RWPE1 (cell line): ENCODE results near the gene BID.

Experiments
- CTCF ChIA-PET: fragments of 350-600 bp; sonication (Branson Sonifier 250); formaldehyde crosslinking; extraction: SDS; loops from one replicate; lab custom pipeline; 2021; lab: Yijun Ruan, JAX
- POLR2A ChIA-PET: fragments of 400-600 bp; formaldehyde crosslinking; extraction: SDS; loops from one replicate; lab custom pipeline; 2020; ENCODE audit warnings: antibody characterized with exemption; ENCODE audit not compliant: low non-redundant PET; lab: Yijun Ruan, JAX
- DNase-seq: peaks from one replicate; pipeline ENCODE4 v3.0.0; 2012; ENCODE audit warnings: low spot score
- H3K27ac ChIP-seq: fragments of 450-650 bp; 2 replicates; pipeline ENCODE4 v1.5.1; 2017
- TF ChIP-seq, protein P1 (sequence below): fragments of 450-650 bp; conservative IDR thresholded peaks from 2 replicates; pipeline ENCODE4 v1.5.1; 2017; ENCODE audit warnings: low read depth, mild to moderate bottlenecking

BID gene

DNA sequence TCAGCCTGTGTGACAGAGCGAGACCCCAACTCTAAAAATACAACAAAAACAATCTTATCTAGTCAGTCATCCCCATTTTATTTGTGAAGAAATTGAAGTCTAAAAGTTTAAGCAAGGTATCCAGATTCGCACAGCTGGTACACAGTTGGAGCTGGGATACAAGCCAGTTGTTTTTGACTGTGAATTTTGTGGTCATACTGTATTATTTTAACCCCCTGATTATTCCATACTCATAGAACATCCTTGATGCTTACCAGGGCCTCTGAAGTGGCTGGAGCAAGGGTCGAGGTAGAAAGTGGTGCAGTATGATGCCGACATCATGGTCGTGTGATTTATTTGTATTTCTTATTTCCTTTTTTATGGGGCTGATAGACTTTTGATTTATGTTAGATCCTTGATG lies 50.0 kb downstream of the BID start:
- no peak for DNase-seq
- ChIA-PET CTCF (no interaction called here), POLR2A (no interaction called here)
- H3K27ac ChIP-seq, result no peak overlapping the region
- TF ChIP-seq, protein P1, sequence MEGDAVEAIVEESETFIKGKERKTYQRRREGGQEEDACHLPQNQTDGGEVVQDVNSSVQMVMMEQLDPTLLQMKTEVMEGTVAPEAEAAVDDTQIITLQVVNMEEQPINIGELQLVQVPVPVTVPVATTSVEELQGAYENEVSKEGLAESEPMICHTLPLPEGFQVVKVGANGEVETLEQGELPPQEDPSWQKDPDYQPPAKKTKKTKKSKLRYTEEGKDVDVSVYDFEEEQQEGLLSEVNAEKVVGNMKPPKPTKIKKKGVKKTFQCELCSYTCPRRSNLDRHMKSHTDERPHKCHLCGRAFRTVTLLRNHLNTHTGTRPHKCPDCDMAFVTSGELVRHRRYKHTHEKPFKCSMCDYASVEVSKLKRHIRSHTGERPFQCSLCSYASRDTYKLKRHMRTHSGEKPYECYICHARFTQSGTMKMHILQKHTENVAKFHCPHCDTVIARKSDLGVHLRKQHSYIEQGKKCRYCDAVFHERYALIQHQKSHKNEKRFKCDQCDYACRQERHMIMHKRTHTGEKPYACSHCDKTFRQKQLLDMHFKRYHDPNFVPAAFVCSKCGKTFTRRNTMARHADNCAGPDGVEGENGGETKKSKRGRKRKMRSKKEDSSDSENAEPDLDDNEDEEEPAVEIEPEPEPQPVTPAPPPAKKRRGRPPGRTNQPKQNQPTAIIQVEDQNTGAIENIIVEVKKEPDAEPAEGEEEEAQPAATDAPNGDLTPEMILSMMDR, result no peak

DNA sequence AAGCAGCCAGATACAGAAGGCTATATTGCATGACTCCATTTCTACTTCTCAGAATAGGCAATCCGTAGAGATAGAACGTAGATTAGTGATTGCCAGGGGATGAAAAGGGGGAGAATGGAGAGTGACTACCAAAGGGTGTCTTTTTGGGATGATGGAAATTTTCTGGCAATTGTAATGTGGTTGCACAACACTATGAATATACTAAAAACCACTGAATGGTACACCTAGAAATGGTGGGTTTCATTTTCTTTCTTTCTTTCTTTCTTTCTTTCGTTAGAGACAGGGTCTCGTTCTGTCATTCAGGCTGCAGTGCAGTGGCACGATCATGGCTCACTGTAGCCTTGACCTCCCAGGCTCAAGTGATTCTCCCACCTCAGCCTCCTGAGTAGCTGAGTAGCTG lies 54.4 kb downstream of the BID start:
- ChIA-PET POLR2A (no interaction called here), CTCF (no interaction called here)
- DNase-seq, result no peak
- TF ChIP-seq, protein P1, result no peak
- H3K27ac ChIP-seq, result no peak overlapping the region

DNA sequence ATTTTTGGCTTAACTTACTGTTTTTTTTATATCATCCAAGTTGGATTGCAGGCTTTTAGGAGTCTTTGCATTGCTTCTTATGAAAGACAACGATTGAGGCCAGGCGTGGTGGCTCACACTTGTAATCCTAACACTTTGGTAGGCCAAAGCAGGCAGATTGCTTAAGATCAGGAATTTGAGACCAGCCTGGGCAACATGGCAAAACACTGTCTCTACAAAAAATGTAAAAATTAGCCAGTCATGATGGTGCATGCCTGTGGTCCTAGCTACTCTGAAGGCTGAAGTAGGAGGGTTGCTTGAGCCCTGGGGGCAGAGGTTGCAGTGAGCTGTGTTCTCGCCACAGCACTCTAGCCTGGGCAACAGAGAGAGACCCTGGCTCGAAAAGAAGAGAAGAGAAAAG lies 56.6 kb downstream of the BID start:
- no peak for DNase-seq

DNA sequence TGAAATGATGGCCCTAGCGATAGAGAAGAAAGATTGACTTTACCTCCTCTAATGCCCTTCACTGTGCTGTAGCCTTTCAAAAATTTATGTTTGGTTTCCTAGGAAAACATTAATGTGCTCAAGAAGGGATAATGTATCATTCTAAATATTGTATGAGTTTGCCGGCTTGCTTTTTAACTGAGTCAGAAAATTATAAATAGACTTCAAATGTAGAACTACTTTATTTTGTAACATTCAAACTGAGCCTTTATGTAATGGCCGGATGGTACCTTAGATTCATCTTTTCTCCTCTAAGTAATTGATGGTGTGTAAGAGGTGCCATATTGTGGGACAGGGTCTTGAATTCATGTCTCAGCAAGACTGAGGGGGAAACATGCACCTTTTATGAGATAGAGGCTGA lies 57.7 kb downstream of the BID start:
- ChIA-PET POLR2A (no interaction called here), CTCF (no interaction called here)
- H3K27ac ChIP-seq, result no peak overlapping the region
- DNase-seq, result no peak
- TF ChIP-seq, protein P1, result no peak

More for the DNA sequence above, 56.6 kb downstream of the BID start:
- 0 out of 2 replicates have a peak overlapping the region, but pooled peaks have one; percentile 36 for H3K27ac ChIP-seq
- TF ChIP-seq, protein P1, result no peak
- POLR2A ChIA-PET, result no interaction called here
- CTCF ChIA-PET, result no interaction called here

DNA sequence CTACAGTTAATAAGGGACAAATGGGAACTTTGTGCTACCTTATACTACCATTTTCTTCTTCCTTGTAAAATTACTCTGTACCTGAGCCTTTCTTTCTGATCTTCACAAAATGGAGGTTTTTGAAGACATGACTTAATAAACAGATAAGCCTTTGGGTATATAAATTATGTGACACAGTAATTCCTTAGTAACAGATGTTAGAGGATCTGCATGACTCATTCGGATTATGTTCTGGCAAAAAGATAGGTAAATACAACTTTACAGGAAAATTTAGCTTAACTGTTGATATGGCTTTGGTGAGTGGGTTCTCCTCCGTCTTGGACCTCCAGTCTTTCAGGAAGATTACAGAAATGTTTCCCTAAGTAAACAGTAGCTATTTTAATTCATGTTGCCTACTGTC lies 61.8 kb downstream of the BID start:
- ChIA-PET CTCF (no interaction called here), POLR2A (no interaction called here)
- no peak for DNase-seq
- TF ChIP-seq, protein P1, result no peak
- no peak overlapping the region for H3K27ac ChIP-seq

DNA sequence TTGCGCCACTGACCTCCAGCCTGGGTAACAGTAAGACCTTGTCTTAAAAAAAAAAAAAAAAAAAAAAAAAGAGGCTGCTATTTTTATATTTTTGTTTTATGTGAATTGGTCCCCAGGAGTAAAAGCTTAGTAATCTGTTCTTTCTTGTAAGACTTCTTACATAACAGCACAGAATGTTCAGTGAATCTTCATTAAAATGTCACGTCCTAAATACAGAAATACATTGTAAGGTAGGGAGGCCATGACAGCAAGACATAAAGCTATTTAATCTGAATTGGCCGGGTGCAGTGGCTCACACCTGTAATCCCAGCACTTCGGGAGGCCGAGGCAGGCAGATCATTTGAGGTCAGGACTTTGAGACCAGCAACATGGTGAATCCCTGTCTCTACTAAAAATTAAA lies 64.2 kb downstream of the BID start:
- no peak for DNase-seq
- TF ChIP-seq, protein P1, result no peak
- no peak overlapping the region for H3K27ac ChIP-seq
- CTCF ChIA-PET, result interaction anchor here (0.6 kb wide), 1 partner anchor 32 kb away, joined by 3 read pairs; no protein-coding TSS in a partner anchor
- POLR2A ChIA-PET, result no interaction called here

DNA sequence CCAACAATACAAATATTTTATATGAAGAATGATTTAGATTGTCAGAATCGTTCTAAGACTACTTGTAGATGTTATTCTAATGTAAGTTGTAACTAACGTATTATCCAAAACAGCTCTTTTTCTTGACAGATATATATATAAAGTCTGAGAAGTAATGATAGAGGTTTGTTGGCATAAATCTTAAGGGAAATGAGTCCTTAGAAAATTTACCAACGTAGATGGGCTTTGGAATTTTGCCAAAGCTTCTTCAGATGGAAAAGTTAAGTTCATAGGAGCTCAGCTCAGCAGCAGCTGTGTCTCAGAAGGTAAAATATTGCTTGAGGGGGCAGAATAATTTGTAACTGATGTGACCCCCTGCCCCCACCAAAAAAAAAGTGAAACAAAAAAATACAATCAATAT lies 66.7 kb downstream of the BID start:
- DNase-seq, result no peak
- ChIA-PET POLR2A (no interaction called here), CTCF (interaction anchor here (0.6 kb wide), 1 partner anchor 191 kb away, joined by 3 read pairs; no protein-coding TSS in a partner anchor)
- TF ChIP-seq, protein P1, result no peak
- no peak overlapping the region for H3K27ac ChIP-seq
